MM.1S (cell line): ENCODE measurements around the gene EXOC2.

Experiments
- DNase-seq: peaks from one replicate; pipeline ENCODE4 v3.0.0-alpha.2; 2015
- H2AFZ ChIP-seq: fragments of 300-600 bp; sonication (generic); 2 replicates; pipeline ENCODE4 v1.6.0; 2016; ENCODE audit warnings: antibody characterized with exemption, low read length
- H3F3A ChIP-seq: fragments of 300-600 bp; sonication (generic); 2 replicates; pipeline ENCODE4 v1.6.1; 2016; ENCODE audit warnings: mild to moderate bottlenecking, antibody characterized with exemption, low read length, moderate library complexity, mixed read lengths; ENCODE audit not compliant: insufficient read depth
- H3K27ac ChIP-seq: fragments of 300-600 bp; sonication (generic); 2 replicates; pipeline ENCODE4 v1.5.1; 2016; ENCODE audit warnings: mild to moderate bottlenecking, low read length
- H3K27me3 ChIP-seq: fragments of 300-600 bp; sonication (generic); replicated peaks from 2 replicates; pipeline ENCODE4 v1.6.0; 2016; ENCODE audit warnings: low read length; ENCODE audit not compliant: insufficient read depth
- H3K36me3 ChIP-seq: fragments of 300-600 bp; sonication (generic); replicated peaks from 2 replicates; pipeline ENCODE4 v1.6.1; 2016; ENCODE audit warnings: mild to moderate bottlenecking, low read length, mixed read lengths; ENCODE audit not compliant: insufficient read depth
- H3K4me1 ChIP-seq: fragments of 300-600 bp; sonication (generic); 2 replicates; pipeline ENCODE4 v1.6.1; 2016; ENCODE audit warnings: low read length, mixed read lengths
- H3K4me2 ChIP-seq: fragments of 300-600 bp; sonication (generic); 2 replicates; pipeline ENCODE4 v1.6.0; 2016; ENCODE audit warnings: low read depth, low read length
- H3K4me3 ChIP-seq: fragments of 300-600 bp; sonication (generic); 2 replicates; pipeline ENCODE4 v1.5.1; 2016; ENCODE audit warnings: low read length, mixed read lengths
- H3K79me2 ChIP-seq: fragments of 300-600 bp; sonication (generic); 2 replicates; pipeline ENCODE4 v1.6.1; 2016; ENCODE audit warnings: mixed run types, low read length, mixed read lengths
- H3K9ac ChIP-seq: fragments of 300-600 bp; sonication (generic); 2 replicates; pipeline ENCODE4 v1.6.1; 2016; ENCODE audit warnings: low read length, mixed read lengths
- H3K9me2 ChIP-seq: fragments of 300-600 bp; sonication (generic); replicated peaks from 2 replicates; pipeline ENCODE4 v1.6.1; 2016; ENCODE audit warnings: mild to moderate bottlenecking, low read length, mixed read lengths; ENCODE audit not compliant: insufficient read depth
- H3K9me3 ChIP-seq: fragments of 300-600 bp; sonication (generic); replicated peaks from 2 replicates; pipeline ENCODE4 v1.6.1; 2016; ENCODE audit warnings: mild to moderate bottlenecking, low read length, mixed read lengths; ENCODE audit not compliant: insufficient read depth
- H4K20me1 ChIP-seq: fragments of 300-600 bp; sonication (generic); 2 replicates; pipeline ENCODE4 v1.6.1; 2016; ENCODE audit warnings: mild to moderate bottlenecking, low read length, moderate library complexity, mixed read lengths; ENCODE audit not compliant: insufficient read depth
- EZH2 ChIP-seq: fragments of 300-600 bp; sonication (generic); optimal IDR thresholded peaks from 2 replicates; pipeline ENCODE3; 2017; ENCODE audit warnings: low read depth, mild to moderate bottlenecking, antibody characterized with exemption, low read length, mixed read lengths
- EZH2phosphoT487 ChIP-seq: fragments of 300-600 bp; sonication (generic); IDR thresholded peaks from 2 replicates; pipeline ENCODE4 v1.6.1; 2018; ENCODE audit warnings: antibody characterized with exemption, low read length
- TF ChIP-seq, protein P1 (sequence below): fragments of 300-600 bp; sonication (generic); IDR thresholded peaks from 2 replicates; pipeline ENCODE4 v1.5.1; 2016; ENCODE audit warnings: antibody characterized with exemption, low read length, mixed read lengths

EXOC2 gene

DNA sequence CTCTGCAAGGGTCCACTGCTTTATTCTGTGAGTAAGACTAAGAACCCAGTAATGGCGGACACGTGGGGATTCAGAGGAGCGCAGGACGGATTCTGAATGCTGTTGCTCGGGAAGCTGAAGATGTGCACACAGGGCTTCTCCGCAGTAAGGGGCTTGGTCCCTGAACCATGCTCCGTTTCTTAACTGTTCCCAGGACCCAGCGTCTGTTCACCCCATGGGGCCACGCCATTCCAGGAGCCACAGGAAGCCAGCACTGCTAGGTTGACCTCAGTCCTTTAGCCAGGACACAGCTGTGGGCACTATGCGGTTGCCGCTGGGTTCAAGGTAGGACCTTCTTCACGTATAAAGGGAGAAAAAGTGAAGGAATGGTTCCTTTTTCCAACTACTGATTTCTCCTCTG is 241.6 kb downstream of the EXOC2 start:
- Histone ChIP-seq H3K27ac (no peak overlapping the region), H3K9me2 (no peaks in the 10 kb centered on the region), H3K4me2 (no peak overlapping the region), H3K4me3 (no peak overlapping the region), H3K4me1 (no peaks in the 10 kb centered on the region), H4K20me1 (no peaks in the 10 kb centered on the region), H3F3A (no peaks in the 10 kb centered on the region), H3K27me3 (no peaks in the 10 kb centered on the region), H3K9ac (no peak overlapping the region), H2AFZ (no peak overlapping the region), H3K36me3 (no peaks in the 10 kb centered on the region), H3K79me2 (no peaks in the 10 kb centered on the region), H3K9me3 (no peaks in the 10 kb centered on the region)
- TF ChIP-seq EZH2phosphoT487 (no peak), EZH2 (no peak)
- TF ChIP-seq, protein P1, sequence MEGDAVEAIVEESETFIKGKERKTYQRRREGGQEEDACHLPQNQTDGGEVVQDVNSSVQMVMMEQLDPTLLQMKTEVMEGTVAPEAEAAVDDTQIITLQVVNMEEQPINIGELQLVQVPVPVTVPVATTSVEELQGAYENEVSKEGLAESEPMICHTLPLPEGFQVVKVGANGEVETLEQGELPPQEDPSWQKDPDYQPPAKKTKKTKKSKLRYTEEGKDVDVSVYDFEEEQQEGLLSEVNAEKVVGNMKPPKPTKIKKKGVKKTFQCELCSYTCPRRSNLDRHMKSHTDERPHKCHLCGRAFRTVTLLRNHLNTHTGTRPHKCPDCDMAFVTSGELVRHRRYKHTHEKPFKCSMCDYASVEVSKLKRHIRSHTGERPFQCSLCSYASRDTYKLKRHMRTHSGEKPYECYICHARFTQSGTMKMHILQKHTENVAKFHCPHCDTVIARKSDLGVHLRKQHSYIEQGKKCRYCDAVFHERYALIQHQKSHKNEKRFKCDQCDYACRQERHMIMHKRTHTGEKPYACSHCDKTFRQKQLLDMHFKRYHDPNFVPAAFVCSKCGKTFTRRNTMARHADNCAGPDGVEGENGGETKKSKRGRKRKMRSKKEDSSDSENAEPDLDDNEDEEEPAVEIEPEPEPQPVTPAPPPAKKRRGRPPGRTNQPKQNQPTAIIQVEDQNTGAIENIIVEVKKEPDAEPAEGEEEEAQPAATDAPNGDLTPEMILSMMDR, result no peak
- no peak for DNase-seq

DNA sequence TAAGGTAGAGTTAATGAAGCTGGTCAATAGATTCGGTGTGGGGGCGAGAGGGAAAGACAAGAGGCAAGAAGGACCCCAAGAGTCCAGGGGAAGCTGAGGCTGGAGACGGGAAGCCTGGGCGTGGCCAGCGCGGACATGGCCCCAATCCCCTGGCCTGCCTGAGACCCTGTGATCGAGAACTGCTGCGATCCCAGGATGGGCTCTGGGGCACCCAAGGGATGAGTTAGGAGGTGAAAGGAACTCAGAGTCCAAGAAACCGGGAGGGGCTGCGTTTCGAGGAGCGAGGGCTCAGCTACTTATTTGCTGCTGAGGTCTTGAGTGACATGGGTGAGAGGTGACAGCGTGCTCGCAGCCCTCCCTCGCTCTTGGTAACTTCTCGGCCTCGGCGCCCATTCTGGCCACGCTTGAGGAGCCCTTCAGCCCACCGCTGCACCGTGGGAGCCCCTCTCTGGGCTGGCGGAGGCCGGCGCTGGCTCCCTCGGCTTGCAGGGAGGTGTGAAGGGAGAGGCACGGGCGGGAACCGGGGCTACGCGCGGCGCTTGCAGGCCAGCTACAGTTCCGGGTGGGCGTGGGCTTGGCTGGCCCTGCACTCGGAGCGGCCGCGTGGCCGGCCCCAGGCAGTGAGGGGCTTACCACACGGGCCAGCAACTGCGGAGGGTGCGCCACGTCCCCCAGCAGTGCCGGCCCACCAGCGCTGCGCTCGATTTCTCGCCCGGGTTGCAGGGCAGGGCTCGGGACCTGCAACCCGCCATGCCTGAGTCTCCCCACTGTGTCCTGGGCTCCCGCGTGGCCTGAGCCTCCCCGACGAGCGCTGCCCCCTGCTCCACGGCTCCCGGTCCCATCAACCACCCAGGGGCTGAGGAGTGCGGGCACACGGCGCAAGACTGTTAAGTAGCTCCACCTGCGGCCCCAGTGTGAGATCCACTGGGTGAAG is 243.2 kb downstream of the EXOC2 start:
- TF ChIP-seq EZH2phosphoT487 (no peak), EZH2 (no peak)
- TF ChIP-seq, protein P1, result no peak
- Histone ChIP-seq H3K9me2 (no peaks in the 10 kb centered on the region), H3K4me2 (no peak overlapping the region), H3K27ac (no peak overlapping the region), H2AFZ (no peak overlapping the region), H3K9ac (no peak overlapping the region), H3K4me3 (no peak overlapping the region), H3K79me2 (no peaks in the 10 kb centered on the region), H3K4me1 (no peaks in the 10 kb centered on the region), H3K9me3 (no peaks in the 10 kb centered on the region), H4K20me1 (no peaks in the 10 kb centered on the region), H3F3A (no peaks in the 10 kb centered on the region), H3K36me3 (no peaks in the 10 kb centered on the region), H3K27me3 (no peaks in the 10 kb centered on the region)
- DNase-seq, result no peak

DNA sequence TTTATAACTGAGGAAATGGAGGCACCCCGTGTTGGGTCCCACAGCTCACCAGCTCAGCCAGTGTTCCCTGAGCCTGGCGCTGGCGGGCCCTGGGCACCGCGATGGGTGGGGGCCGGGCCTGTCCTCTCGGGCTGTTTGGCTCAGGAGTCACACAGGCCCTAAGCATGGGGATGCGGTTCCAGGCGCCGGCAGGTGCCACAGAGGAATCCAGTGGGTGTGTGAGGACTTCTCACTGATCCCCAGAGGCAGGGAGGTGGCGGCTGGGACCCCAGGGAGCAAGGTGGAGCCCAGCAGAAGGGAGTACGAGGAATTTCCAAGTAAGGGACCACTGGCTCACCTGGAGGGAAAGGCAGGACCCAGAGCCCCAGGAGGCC is 243.9 kb downstream of the EXOC2 start:
- Histone ChIP-seq H3K36me3 (no peaks in the 10 kb centered on the region), H3K4me3 (no peak overlapping the region), H3K9me3 (no peaks in the 10 kb centered on the region), H3K9ac (no peak overlapping the region), H3K9me2 (no peaks in the 10 kb centered on the region), H3K79me2 (no peaks in the 10 kb centered on the region), H3K27ac (no peak overlapping the region), H4K20me1 (no peaks in the 10 kb centered on the region), H3K4me1 (no peaks in the 10 kb centered on the region), H2AFZ (no peak overlapping the region), H3K27me3 (no peaks in the 10 kb centered on the region), H3F3A (no peaks in the 10 kb centered on the region), H3K4me2 (no peak overlapping the region)
- DNase-seq, result no peak
- TF ChIP-seq EZH2 (no peak), EZH2phosphoT487 (no peak)
